Measurements from ENCODE around the gene DNAJC12. TPM values are rescaled to one million over a fixed set of nuclear protein-coding genes. Genes with fewer than 3 reads are reported as not detected.

Gene DNAJC12
- total RNA-seq, 1 experiment from 2014 or later = 4.3 TPM

DNA sequence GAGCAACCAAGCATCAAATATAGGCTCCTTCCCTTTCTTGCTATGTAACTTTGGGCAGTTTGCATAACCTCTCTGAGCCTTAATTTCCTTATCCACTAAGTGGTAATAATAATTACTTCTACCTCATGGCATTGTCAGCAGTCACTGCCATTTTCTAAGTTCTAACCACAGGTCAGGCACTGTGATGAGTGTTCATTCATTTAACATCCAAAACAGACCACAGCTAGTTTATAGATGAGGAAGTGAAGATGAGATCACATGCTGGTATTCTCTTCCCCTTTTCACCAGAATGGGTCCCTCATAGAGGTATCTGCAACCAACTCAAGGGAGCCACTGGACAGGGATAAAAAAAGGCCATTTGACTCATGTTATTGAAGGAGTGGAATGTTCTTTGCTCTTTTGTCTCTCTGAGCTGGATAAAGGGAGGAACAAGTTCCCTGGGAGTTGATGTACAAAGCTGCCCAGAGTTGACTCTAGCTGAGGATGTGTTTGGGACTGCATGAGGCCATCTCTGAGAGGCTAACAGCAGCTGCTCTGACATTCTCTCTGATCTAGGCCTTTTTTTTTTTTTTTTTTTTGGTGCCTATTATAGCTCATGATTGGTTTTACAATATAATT lies 65.0 kb downstream of the DNAJC12 start:
- ATAC-seq = no peak
- Histone ChIP-seq H3K9me2 (ENCODE audit: insufficient read depth) (no peaks in the 10 kb centered on the region), H3K9ac (ENCODE audit: low read length) (no peak overlapping the region), H2AFZ (ENCODE audit: low read depth, low read length, poor library complexity, severe bottlenecking) (no peak overlapping the region), H3K4me3 (replicated peaks in 1 of 2; ENCODE audit: low read depth in 1 of 2, low read length in 2 of 2) (no peak overlapping the region), H3K4me2 (ENCODE audit: low read length) (no peak overlapping the region), H3K27ac (ENCODE audit: low read depth, low read length) (no peak overlapping the region), H3K9me3 (ENCODE audit: control insufficient read depth in 1 of 2, insufficient read depth in 1 of 2, low read depth in 1 of 2, low read length in 2 of 2) (no peaks in the 10 kb centered on the region), H3K27me3 (ENCODE audit: insufficient read depth, low read length) (no peaks in the 10 kb centered on the region), H3K4me1 (ENCODE audit: control insufficient read depth in 1 of 2, insufficient read depth in 2 of 2, low read length in 2 of 2) (no peaks in the 10 kb centered on the region), H4K20me1 (ENCODE audit: insufficient read depth) (no peaks in the 10 kb centered on the region), H3K79me2 (ENCODE audit: insufficient read depth, low read length) (no peaks in the 10 kb centered on the region), H3K36me3 (ENCODE audit: control insufficient read depth in 1 of 2, insufficient read depth in 2 of 2, low read length in 2 of 2) (no peaks in the 10 kb centered on the region)
- no TSS peak for BruUV-seq (replicated peaks)
- TF ChIP-seq JUND (IDR thresholded peaks at IDR 0.05) = no peak
- TF ChIP-seq, protein P1, sequence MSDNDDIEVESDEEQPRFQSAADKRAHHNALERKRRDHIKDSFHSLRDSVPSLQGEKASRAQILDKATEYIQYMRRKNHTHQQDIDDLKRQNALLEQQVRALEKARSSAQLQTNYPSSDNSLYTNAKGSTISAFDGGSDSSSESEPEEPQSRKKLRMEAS (IDR thresholded peaks at IDR 0.05) = no peak
- TF ChIP-seq POLR2AphosphoS5 (IDR thresholded peaks at IDR 0.05; ENCODE audit: low read depth, low read length) = no peak
- DNase-seq (ENCODE audit: low read depth, low spot score) = no peak
- CTCF ChIA-PET = interaction anchor here (2.2 kb wide), 1 partner anchor 15 kb away, joined by 7 read pairs; no protein-coding TSS in a partner anchor
- intact Hi-C loops (cut with micrococcal nuclease) = loop anchor here (10.0 kb wide), 1 partner anchor 818 kb away; no protein-coding TSS in a partner anchor
- RAD21 ChIA-PET (ENCODE audit: low non-redundant PET in 1 of 2, low total read pairs in 2 of 2, uncharacterized antibody in 2 of 2, unreplicated experiment in 2 of 2) = interaction anchor here in 1 of 2 experiments (0.7 kb wide), 1 partner anchor 252 kb away, joined by 3 read pairs; no protein-coding TSS in a partner anchor
- POLR2A ChIA-PET = no interaction called here

DNA sequence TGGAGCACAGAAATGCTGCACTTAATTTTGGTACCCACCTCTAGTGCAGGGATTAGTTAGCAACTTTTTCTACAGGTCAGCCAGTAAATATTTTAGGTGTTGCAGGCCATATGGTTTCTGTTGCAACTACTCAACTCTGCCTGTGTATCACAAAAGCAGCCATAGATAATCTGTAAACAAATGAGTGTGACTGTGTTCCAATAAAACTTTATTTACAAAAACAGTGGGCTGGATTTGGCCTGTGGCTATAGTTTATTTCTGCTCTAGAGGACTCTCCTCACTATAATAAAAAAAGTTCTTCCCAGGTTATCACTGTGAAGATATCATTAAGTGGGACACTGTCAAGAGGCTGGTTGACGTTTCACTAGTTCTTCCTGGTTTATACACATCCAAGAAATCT lies 65.8 kb downstream of the DNAJC12 start:
- no peak for TF ChIP-seq SRF (IDR thresholded peaks at IDR 0.05; ENCODE audit: low read depth)
- Histone ChIP-seq H3K36me3 (ENCODE audit: control insufficient read depth in 1 of 2, insufficient read depth in 2 of 2, low read length in 2 of 2) (no peaks in the 10 kb centered on the region), H2AFZ (ENCODE audit: low read depth, low read length, poor library complexity, severe bottlenecking) (no peak overlapping the region), H3K27me3 (ENCODE audit: insufficient read depth, low read length) (no peaks in the 10 kb centered on the region), H3K4me2 (ENCODE audit: low read length) (no peak overlapping the region), H4K20me1 (ENCODE audit: insufficient read depth) (no peaks in the 10 kb centered on the region), H3K4me1 (ENCODE audit: control insufficient read depth in 1 of 2, insufficient read depth in 2 of 2, low read length in 2 of 2) (peaks cover 0 to 8% of the 10 kb centered on the region in 2 experiments; a peak in 3 of 4 replicates), H3K4me3 (replicated peaks in 1 of 2; ENCODE audit: low read depth in 1 of 2, low read length in 2 of 2) (no peak overlapping the region), H3K79me2 (ENCODE audit: insufficient read depth, low read length) (no peaks in the 10 kb centered on the region), H3K9ac (ENCODE audit: low read length) (no peak overlapping the region), H3K9me3 (ENCODE audit: control insufficient read depth in 1 of 2, insufficient read depth in 1 of 2, low read depth in 1 of 2, low read length in 2 of 2) (peaks cover 0 to 1% of the 10 kb centered on the region in 2 experiments; a peak in 1 of 4 replicates), H3K27ac (ENCODE audit: low read depth, low read length) (no peak overlapping the region), H3K9me2 (ENCODE audit: insufficient read depth) (no peaks in the 10 kb centered on the region)
- ChIA-PET POLR2A (no interaction called here), RAD21 (ENCODE audit: low non-redundant PET in 1 of 2, low total read pairs in 2 of 2, uncharacterized antibody in 2 of 2, unreplicated experiment in 2 of 2) (no interaction called here), CTCF (no interaction called here)
- no peak for ATAC-seq
- no peak for DNase-seq (ENCODE audit: low read depth, low spot score)
- no TSS peak for BruUV-seq (replicated peaks)
- intact Hi-C loops (cut with micrococcal nuclease) = loop anchor here (10.0 kb wide), 1 partner anchor 817 kb away; no protein-coding TSS in a partner anchor

All from HCT116 (cell line).